GM21390 (cell line): ENCODE data around the gene NAPA.

Experiments
- ATAC-seq: cut with Tn5 transposase; IDR thresholded peaks from one replicate; pipeline ENCODE4 v1.9.1; 2021; ENCODE audit not compliant: unreplicated experiment

The NAPA gene

DNA sequence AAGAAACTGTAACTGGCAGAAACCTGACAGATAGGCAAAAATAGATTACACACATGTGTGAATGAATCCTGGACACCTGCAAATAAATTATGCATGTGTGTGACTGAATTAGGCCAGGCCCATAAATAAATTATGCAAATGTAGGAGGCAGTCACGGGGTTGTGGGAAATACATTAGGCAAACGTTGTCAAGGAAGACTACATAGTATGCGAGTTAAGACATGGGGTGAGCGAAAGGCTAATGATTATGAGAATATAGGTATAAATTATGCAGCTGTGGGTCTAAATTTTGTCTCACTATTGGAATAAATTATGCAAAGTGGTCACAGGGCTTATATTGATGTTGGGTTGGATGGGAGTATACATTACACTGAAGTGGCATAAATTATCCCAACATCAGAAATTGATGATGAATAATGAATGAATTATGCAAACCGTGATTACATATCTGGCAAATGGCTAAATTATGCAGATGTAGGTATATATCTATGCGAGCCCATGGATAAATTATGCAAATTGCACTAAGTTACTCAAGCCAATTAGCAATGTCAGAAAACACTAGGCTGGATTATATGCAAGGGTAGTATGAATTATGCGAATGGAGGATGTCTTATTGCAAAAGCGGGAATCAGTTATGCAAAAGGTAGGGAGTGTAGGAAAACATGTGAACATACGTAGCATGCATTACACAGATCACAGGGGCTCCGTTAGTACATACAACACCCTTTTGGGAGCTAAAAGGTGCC, 50.0 kb downstream of the NAPA start:
- ATAC-seq, result no peak

DNA sequence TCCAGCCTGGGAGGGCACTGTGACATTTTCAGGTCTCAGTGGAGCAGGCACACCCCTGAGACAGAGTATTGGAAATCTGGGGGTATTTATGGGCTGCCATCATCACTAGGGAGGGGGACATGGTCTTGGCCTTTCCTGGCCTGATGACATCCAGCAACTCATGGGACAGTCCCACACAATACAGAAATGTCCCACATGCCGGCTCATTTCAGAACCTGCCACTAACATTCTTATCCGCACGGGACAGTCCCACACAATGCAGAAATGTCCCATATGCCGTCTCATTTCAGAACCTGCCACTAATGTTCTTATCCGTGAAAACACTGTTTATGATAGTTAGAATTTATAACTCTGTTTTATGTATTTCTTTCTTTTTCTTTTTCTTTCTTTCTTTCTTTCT, 53.0 kb downstream of the NAPA start:
- ATAC-seq, result no peak

DNA sequence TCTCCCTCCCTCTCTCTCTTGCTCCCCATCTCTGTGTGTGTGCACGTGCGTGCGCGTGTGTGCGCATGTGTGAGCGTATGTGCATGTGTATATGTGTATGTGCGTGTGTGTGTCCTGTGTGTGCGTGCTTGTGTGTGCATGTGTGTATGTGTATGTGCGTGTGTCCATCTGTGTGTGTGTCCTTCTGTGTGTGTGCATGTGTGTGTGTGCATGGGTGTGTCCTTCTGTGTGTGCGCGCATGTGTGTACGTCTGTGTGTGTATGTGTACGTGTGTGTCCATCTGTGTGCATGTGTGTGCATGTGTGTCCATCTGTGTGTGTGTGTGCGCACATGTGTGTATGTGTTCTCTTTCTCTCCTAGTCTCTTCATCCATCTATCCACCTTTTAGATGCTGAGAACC, 55.4 kb downstream of the NAPA start:
- no peak for ATAC-seq

DNA sequence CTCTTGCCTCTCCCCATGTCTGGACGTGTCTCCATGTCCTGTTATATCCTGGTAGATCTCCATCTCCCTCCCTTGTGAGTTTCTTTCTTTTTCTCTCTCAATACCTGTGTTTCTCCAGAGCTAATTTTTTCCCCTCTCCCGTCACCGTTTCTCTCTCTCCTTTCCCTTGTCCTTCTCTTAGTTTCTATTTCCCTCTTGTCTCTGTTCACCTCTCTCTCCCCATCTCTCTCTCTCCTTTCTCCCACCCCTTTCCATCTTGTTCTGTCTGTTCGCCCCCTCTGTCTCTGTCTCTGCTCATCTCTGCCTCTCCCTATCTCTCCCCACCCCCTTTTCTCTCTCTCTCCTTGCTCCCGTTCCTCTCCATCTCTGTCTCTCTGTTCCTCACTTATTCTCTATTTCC, 56.2 kb downstream of the NAPA start:
- ATAC-seq, result no peak

DNA sequence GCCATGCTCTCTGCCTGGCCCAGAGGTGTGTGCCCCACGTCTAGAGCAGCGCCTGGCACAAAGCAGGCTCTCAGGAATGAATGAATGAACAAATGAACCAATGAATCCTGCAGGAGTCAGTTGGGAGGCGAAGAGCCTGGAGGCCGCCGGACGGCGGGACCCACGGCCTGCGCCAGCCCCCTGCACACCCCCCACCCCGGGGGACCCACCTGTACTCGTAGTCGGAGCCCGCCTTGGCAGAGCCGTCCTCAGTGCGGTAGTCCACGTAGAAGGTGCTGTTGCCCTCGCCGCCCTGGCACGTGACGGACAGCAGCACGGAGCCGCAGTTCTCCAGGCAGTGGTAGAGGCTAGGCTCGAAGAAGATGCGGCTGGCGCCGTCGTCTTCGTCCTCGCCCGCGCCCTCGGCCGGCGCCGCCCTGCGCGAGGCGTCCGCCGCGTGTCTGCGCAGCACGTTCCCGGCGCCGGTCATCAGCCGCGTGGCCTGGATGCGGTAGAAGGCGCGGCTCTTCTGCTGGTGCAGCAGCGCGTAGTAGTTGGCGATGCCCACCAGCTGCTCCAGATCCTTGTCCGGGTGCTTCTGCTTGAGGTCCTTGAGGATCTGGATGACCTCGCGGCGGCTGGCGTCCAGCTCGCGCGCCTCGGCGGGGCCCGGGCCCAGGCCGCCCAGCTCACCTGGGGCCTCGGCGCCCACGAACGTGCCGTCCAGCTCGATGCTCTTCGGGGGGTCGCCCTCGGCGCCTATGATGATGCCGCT, 58.0 kb downstream of the NAPA start:
- no peak for ATAC-seq

DNA sequence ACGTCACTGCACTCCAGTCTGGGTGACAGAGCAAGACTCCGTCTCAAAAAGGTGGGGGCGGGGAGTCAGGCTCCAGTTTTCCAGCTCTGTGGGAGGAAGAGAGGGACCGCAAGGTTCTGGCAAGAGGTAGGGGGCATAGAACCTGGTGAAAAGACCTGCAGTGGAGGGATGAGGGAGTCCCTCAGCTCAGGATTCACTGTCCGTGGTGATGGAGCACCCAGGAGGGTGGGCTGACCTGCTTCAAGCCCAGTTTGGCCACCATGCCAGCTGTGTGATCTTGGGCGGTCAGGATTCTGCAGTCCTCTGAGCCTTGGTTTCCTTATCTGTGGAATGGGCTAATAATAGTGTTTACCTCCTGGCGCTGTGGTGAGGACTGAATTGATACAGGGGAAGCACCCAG, 64.4 kb downstream of the NAPA start:
- ATAC-seq, result no peak

DNA sequence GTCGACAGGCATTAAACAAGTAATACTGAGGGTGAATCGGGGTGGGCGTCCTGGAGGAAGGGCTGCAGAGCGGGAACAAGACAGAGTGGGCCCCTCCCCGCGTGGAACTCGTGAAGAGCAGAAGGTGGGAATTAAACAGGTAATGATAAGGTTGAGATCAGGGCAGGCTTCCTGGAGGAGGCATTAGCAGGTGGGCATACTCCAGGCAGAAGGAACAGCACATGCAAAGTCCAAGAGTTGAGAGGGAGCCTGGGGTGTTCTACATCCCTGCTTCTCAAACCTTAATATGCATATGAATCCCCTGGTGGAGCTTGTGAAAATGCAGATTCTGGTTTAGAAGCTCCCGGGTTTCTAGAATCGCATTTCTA, 66.5 kb downstream of the NAPA start:
- ATAC-seq, result no peak

DNA sequence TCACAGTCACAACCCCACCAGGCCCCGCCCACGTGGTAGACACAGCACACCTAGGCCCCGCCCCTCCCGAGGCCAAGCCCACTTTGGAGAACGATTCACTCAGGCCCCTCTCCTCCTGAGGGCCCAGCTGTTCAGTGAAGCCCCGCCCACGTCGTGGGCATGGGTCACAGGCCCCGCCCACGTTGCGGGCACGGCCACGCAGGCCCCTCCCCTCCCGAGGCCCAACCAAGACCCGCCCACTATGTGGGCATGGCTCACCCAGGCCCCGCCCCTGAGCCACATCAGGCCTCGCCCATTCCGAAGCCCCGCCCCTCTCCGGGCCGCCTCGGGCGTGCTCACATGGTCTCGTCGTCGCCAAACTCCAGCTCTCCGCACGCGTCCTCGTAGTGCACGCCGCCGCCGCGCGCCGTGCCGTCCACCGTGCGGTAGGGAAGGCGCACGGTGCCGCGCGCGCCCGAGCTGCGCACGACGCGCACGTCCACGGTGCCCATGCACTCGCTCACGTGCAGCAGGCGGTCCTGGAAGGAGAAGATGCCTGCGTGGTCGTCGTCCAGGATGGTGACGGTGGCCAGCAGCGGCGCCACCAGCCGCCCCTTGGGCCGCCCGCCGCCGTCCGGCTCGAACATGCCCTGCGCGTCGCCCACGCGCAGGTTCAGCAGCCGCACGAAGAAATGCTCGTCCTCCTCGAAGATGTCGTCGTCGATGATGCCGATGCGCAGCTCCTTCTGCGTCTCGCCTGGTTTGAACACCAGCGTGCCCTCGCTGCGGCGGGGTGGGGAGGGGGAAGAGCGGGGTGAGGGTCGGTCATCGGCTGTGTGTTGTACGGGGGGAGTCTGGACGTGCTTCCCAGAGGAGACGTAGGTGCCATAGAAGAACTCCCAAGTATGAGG, 67.1 kb downstream of the NAPA start:
- ATAC-seq, result no peak

DNA sequence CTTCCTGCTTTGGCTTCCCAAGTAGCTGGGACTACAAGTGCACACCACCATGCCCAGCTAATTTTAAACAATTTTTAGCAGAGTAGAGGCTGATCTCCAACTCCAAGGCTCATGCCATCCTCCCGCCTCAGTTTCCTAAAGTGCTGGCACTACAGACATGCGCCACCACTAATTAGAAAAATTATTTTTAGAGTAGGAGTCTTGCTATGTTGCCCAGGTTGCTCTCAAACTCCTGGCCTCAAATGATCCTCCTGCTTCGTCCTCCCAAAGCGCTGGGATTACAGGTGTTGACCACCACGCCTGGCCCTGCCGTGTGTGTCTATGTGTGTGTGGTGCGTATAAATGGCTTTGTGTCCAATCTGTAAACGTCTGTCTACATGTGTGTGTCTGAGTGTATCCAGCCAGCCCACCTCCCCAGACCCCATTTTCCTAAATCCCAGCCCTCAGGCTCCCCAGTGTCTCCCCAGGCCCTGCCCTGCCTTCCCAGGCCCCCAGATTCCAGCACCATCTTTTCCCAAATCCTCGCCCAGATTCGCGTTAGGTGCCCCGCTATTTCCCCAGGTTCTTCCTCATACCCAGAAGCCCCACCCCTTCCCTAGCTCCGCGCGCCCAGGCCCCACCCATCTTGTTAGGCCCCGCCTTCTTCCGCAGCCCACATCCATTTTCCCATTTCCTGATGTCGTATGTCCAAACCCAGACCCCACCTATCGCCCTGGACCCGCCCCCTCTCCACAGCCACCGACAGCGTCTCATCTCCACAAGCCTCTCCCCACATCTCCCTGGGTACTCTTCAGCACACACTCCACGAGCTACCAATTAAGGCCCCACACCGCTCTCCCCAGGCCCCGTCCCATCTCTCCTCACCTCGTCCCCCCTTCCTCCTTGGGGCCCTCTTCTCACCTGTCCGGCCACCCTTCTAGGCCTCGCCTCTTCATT, 68.1 kb downstream of the NAPA start:
- no peak for ATAC-seq

DNA sequence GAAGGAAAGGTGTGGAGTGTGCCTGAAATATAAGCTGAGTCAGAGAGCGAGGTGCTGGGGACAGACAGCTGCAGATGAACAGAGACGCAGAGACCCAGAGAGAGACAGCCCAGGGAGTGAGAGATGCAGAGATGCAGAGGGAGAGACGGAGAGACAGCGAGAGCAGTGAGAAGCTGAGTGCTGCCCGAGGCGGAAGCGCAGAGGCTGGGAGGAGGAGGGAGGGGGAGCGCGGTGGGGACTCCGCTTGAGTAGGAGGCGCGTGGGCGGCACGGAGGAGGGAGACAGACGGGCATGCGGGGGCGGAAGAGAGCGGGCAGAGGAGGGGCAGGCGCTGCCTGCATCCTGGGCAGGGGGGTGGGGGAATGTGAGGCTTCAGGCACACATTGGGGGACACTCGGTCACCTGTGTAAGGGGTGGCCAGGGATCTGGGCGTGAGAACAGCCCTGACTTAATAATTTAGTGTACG, 68.9 kb downstream of the NAPA start:
- ATAC-seq, result no peak

DNA sequence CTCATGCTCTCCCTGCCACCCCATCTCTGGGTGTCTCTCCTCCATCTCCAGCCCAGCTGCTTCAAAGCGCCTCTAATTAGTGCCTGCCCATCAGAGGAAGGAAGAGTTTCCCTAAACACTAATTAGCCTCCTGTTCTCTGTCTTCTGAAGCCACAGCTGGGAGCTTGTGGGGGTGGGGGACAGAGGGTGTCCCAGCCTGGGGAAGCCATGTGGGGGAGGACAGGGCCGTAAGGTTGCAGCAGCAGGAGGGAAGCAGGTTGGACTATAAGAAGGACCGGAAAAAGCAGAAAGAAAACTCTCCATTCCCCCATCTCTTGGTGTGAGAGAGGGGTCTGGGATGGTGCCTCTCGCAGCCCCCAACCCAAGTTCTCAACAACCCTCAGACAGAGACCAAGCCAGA, 69.3 kb downstream of the NAPA start:
- no peak for ATAC-seq

DNA sequence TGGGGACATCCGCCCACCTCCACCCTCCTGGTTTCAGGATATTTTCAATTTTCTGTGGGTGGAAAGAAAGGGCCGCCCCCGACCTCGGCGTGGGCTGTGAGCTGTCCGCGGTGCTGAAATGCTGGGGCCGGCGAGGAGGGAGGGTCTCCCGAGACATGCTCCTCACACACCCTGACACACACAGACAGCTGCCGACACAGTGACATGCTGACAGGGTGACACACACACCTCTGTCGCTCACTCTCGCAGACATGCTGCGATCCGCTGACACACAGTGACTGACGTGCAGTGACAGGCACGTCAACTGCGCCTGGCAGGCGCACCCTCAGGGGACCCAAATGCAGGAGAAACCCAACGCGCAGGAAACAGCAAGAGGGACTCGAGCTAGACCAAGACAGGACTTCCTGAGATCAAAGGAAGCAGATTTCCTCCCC, 70.5 kb downstream of the NAPA start:
- ATAC-seq, result no peak

DNA sequence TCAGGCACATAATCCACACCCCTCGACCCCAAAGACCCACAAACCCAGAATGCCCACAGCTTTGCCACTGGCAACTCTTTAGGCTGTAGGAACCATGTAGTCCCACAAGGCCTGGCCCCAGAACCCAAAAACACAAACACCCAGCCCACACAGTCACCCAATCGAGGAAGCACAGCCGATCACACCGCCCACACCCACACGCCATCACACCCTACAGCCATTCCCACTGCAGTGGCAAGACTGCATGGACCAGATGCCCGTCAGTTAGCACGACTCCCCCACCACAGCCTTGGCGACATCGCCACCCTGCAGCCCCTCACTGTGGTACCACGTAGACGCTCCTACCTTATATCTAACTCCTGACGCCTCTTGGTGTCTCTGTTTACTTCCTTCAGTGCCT, 71.5 kb downstream of the NAPA start:
- ATAC-seq, result no peak

DNA sequence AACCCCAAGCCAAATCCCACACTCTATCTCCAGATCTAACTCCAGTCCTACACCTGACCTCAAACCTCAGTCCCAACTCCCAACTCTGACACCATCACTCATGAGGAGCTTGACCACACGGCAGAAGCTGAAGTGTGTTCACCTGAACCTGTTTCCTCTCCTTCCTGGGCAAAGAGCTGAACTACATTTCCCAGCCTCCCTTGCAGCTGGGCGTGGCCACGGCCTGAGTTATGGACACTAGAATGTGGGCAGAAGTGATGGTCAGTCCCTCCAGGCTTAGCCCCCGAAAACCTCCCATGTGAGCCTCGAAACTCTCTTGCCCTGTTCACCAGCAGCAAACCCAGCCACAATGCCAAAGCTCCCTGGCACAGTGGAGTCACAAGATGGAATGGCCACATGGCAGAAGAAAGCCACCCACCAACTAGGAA, 76.1 kb downstream of the NAPA start:
- no peak for ATAC-seq
